Stomach smooth muscle (tissue), 2 donors: ENCODE data around the gene CCDC195.
"Not testable (repeated sequence)": the region's sequence is repeated elsewhere in the genome, so short reads cannot be mapped to it uniquely, and the experiment has no call there.

ENCODE experiments used
- H3K27ac ChIP-seq: one replicate; pipeline ENCODE4 v1.7.0; 2013; ENCODE audit warnings: mild to moderate bottlenecking, low read length, inconsistent platforms
- H3K27me3 ChIP-seq, 2 donors: one replicate each; pipeline ENCODE4 v1.7.0; 2013; ENCODE audit warnings: low read length in 2 of 2; ENCODE audit not compliant: insufficient read depth in 2 of 2, control insufficient read depth in 1 of 2
- H3K36me3 ChIP-seq, 2 donors: one replicate each; pipeline ENCODE4 v1.7.0; 2013; ENCODE audit warnings: low read length in 2 of 2; ENCODE audit not compliant: control insufficient read depth in 2 of 2, insufficient read depth in 2 of 2
- H3K4me1 ChIP-seq: one replicate; pipeline ENCODE4 v1.7.0; 2013; ENCODE audit warnings: low read length; ENCODE audit not compliant: control insufficient read depth, insufficient read depth
- H3K4me3 ChIP-seq, 2 donors: one replicate each; pipeline ENCODE4 v1.7.0; 2013; ENCODE audit warnings: low read length in 2 of 2
- H3K9ac ChIP-seq, 2 donors: one replicate each; pipeline ENCODE4 v1.7.0; 2013; ENCODE audit warnings: low read length in 2 of 2, mild to moderate bottlenecking in 1 of 2
- H3K9me3 ChIP-seq, 2 donors: one replicate each; pipeline ENCODE4 v1.7.0; 2013; ENCODE audit warnings: low read length in 2 of 2; ENCODE audit not compliant: control insufficient read depth in 2 of 2
- donor health status: healthy.
- donor health status: Pancreatic carcinoma.

Gene CCDC195

DNA sequence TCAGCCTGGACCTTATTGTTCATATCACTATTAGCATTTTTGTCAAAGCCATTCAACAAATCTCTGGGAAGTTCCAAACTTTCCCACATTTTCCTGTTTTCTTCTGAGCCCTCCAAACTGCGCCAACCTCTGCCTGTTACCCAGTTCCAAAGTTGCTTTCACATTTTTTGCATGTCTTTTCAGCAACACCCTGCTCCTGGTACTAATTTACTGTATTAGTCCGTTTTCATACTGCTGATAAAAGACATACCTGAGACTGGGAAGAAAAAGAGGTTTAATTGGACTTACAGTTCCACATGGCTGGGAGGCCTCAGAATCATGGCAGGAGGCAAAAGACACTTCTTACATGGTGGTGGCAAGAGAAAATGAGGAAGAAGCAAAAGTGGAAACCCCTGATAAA lies 52.8 kb downstream of the CCDC195 start:
- not testable (repeated sequence) for H3K36me3 ChIP-seq, H3K27ac ChIP-seq, H3K9ac ChIP-seq, H3K4me1 ChIP-seq, H3K27me3 ChIP-seq, H3K4me3 ChIP-seq, H3K9me3 ChIP-seq

DNA sequence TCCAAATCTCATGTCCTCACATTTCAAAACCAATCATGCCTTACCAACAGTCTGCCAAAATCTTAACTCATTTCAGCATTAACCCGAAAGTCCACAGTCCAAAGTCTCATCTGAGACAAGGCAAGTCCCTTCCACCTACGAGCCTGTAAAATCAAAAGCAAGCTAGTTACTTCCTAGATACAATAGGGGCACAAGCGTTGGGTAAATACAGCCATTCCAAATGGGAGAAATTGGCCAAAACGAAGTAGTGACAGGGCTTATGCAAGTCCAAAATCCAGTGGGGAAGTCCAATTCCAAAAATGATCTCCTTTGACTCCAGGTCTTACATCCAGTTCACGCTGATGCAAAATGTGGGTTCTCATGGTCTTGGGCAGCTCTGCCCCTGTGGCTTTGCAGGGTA lies 54.5 kb downstream of the CCDC195 start:
- not testable (repeated sequence) for H3K36me3 ChIP-seq, H3K4me1 ChIP-seq, H3K9me3 ChIP-seq, H3K27me3 ChIP-seq, H3K27ac ChIP-seq, H3K9ac ChIP-seq, H3K4me3 ChIP-seq

DNA sequence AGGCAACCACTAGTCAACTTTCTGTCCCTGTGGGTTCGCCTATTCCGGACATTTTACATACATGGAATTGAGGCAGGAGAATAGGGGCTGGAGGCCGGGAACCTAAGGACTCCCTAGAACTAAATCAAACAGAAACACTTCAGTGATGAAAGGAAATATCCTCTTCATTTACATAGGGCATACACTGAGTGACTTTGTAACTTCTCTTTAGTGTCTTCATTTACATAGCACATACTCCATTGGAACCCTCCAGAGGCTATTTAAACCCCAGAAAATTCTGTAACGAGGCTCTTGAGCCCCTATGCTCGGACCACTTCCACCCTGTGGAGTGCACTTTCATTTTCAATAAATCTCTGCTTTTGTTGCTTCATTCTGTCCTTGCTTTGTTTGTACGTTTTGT lies 56.5 kb downstream of the CCDC195 start:
- Histone ChIP-seq H3K9me3 (peaks cover 0 to 3% of the 10 kb centered on the region in 2 donors), H3K27ac (no peak overlapping the region), H3K9ac (no peak overlapping the region), H3K27me3 (peaks cover 0 to 2% of the 10 kb centered on the region in 2 donors), H3K36me3 (no peaks in the 10 kb centered on the region), H3K4me3 (no peak overlapping the region), H3K4me1 (no peaks in the 10 kb centered on the region)

DNA sequence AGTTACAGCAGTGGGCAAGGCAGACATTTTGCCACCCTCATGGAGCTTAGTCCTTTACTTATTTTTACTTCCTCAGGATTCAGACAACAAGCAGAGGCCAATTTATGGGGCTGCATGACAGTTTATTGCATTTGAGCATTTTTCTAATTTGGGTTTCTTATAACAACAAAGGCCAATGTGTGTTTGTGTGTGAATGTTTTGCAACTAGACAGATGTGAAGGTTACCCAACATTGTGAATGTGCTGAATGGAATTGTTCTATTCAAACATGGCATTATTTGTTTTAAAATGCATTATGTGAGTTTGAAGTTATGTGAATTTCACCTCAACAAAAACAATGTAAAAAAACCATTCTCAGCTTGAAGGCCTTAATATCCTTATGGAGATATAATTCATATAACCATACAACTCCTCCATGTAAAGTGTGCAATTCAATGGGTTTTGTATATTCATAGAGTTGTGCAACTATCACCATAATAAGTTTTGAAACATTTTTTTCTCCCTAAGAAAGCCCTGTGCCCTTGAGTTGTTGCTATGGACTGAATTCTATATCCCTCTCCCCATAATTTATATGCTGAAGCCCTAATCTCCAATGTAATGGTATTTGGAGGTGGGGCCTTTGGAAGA lies 57.3 kb downstream of the CCDC195 start:
- Histone ChIP-seq H3K4me3 (no peak overlapping the region), H3K27me3 (peaks cover 0 to 2% of the 10 kb centered on the region in 2 donors), H3K9ac (no peak overlapping the region), H3K4me1 (no peaks in the 10 kb centered on the region), H3K9me3 (no peaks in the 10 kb centered on the region), H3K36me3 (no peaks in the 10 kb centered on the region), H3K27ac (no peak overlapping the region)

DNA sequence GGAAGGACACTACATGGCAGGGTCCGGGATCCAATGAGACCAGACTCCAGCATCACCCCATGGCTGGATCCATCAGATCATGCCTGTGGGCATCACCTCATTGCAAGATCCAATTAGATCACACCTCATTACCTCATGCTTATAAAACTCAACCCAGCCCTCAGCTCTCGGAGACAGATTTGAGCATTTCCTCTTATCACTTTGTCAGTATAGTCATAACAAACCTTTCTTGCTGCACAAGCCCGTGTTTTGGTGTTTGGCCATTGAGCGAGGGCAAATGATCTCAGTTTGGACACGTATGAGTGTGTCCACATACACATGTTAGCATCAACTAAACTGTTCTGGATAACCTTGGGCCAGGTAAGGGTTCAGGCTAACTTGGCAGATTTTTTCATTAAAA lies 58.8 kb downstream of the CCDC195 start:
- Histone ChIP-seq H3K9me3 (no peaks in the 10 kb centered on the region), H3K4me3 (no peak overlapping the region), H3K4me1 (no peaks in the 10 kb centered on the region), H3K27ac (no peak overlapping the region), H3K36me3 (no peaks in the 10 kb centered on the region), H3K27me3 (peaks cover 0 to 2% of the 10 kb centered on the region in 2 donors), H3K9ac (no peak overlapping the region)

DNA sequence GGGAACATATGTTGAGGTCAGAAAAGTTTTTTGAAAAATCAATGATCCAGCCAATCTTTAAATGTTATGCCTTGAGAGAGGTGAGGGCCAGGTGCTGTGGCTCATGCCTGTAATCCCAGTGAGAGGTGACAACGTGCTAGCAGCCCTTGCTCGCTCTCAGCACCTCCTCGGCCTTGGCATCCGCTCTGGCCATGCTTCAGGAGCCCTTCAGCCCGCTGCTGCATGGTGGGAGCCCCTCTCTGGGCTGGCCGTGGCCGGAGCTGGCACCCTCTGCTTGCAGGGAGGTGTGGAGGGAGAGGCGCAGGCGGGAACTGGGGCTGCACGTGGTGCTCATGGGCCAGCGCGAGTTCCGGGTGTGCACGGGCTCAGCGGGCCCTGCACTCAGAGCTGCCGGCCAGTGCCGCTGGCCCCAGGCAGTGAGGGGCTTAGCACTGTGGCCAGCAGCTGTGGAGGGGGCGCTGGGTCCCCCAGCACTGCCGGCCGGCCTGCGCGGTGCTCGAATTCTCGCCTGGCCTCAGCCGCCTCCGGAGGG lies 61.1 kb downstream of the CCDC195 start:
- H3K9ac ChIP-seq = no peak overlapping the region
- no peaks in the 10 kb centered on the region for H3K9me3 ChIP-seq
- H3K4me3 ChIP-seq = no peak overlapping the region

More for the DNA sequence above, 61.1 kb downstream of the CCDC195 start:
- H3K36me3 ChIP-seq = no peaks in the 10 kb centered on the region
- peaks cover 0 to 2% of the 10 kb centered on the region in 2 donors for H3K27me3 ChIP-seq
- no peaks in the 10 kb centered on the region for H3K4me1 ChIP-seq
- H3K27ac ChIP-seq = no peak overlapping the region
